GM12878 (cell line): ENCODE measurements around the gene SPART.

ENCODE experiments used
- CREB1 ChIP-seq: IDR thresholded peaks from 2 replicates; pipeline ENCODE4 v1.6.1; 2012; ENCODE audit warnings: low read depth, mild to moderate bottlenecking, inconsistent platforms
- CTCF ChIP-seq, 3 experiments: IDR thresholded peaks in 2 of 3; conservative IDR thresholded peaks in 1 of 3; 2 replicates each; pipeline ENCODE4 v1.5.1; 2011; ENCODE audit warnings: low read depth in 3 of 3, low read length in 3 of 3, mild to moderate bottlenecking in 3 of 3, control low read depth in 2 of 3, moderate library complexity in 2 of 3, inconsistent platforms in 1 of 3, mixed read lengths in 1 of 3; ENCODE audit not compliant: control insufficient read depth in 2 of 3, insufficient read depth in 1 of 3; ENCODE audit errors: extremely low read depth in 1 of 3
- HDGF ChIP-seq: fragments of 450-650 bp; IDR thresholded peaks from 2 replicates; pipeline ENCODE4 v1.6.1; 2016; ENCODE audit warnings: antibody characterized with exemption
- IRF3 ChIP-seq: fragments of 450-650 bp; IDR thresholded peaks from 2 replicates; pipeline ENCODE4 v1.6.1; 2014; ENCODE audit warnings: mild to moderate bottlenecking
- NBN ChIP-seq: fragments of 450-650 bp; IDR thresholded peaks from 2 replicates; pipeline ENCODE4 v1.6.1; 2016
- NFIC ChIP-seq: IDR thresholded peaks from 2 replicates; pipeline ENCODE4 v1.6.1; 2012; ENCODE audit warnings: low read depth, mild to moderate bottlenecking, inconsistent platforms, low read length, moderate library complexity
- POLR2AphosphoS5 ChIP-seq: IDR thresholded peaks from 2 replicates; pipeline ENCODE4 v1.6.1; 2011; ENCODE audit warnings: mild to moderate bottlenecking, low read length, inconsistent platforms
- RFX5 ChIP-seq: IDR thresholded peaks from 2 replicates; pipeline ENCODE4 v1.6.1; 2011; ENCODE audit warnings: low read depth, low read length, improper control_type of control experiment
- SIN3A ChIP-seq: IDR thresholded peaks from 2 replicates; pipeline ENCODE4 v1.6.1; 2012; ENCODE audit warnings: low read depth, low read length, improper control_type of control experiment
- SMC3 ChIP-seq: IDR thresholded peaks from 2 replicates; pipeline ENCODE4 v1.6.1; 2011; ENCODE audit warnings: low read length, improper control_type of control experiment, borderline replicate concordance
- USF1 ChIP-seq: IDR thresholded peaks from 2 replicates; pipeline ENCODE4 v1.6.1; 2011; ENCODE audit warnings: borderline replicate concordance, low read depth, mild to moderate bottlenecking, moderate library complexity, mixed read lengths, low read length; ENCODE audit not compliant: insufficient read depth; ENCODE audit errors: extremely low read length

GRCh38 chr13:36362251-36362650 lies 16.1 kb upstream of the SPART start:
- no peak for TF ChIP-seq CREB1
- no peak for TF ChIP-seq RFX5
- TF ChIP-seq CTCF (IDR thresholded peaks at IDR 0.05 in 2 of 3, conservative IDR thresholded peaks at IDR 0.05 in 1 of 3; ENCODE audit: control insufficient read depth in 2 of 3, extremely low read depth in 1 of 3, insufficient read depth in 1 of 3, low read depth in 3 of 3, low read length in 3 of 3) = no peak
- TF ChIP-seq IRF3 = no peak
- no peak for TF ChIP-seq SIN3A
- no peak for TF ChIP-seq USF1
- TF ChIP-seq POLR2AphosphoS5 = no peak
- TF ChIP-seq HDGF = no peak
- TF ChIP-seq SMC3 = no peak
- no peak for TF ChIP-seq NBN
- no peak for TF ChIP-seq NFIC
